ENCODE data around the gene ALPK1. TPM values are rescaled to one million over a fixed set of nuclear protein-coding genes. Genes with fewer than 3 reads are reported as not detected.
A peak's percentile ranks its signal among the peaks of the same experiment; 100 is the strongest.

ALPK1 gene
- total and polyA plus RNA-seq, 11 donors: 1.3 to 21.7 (median 3.2) TPM

DNA sequence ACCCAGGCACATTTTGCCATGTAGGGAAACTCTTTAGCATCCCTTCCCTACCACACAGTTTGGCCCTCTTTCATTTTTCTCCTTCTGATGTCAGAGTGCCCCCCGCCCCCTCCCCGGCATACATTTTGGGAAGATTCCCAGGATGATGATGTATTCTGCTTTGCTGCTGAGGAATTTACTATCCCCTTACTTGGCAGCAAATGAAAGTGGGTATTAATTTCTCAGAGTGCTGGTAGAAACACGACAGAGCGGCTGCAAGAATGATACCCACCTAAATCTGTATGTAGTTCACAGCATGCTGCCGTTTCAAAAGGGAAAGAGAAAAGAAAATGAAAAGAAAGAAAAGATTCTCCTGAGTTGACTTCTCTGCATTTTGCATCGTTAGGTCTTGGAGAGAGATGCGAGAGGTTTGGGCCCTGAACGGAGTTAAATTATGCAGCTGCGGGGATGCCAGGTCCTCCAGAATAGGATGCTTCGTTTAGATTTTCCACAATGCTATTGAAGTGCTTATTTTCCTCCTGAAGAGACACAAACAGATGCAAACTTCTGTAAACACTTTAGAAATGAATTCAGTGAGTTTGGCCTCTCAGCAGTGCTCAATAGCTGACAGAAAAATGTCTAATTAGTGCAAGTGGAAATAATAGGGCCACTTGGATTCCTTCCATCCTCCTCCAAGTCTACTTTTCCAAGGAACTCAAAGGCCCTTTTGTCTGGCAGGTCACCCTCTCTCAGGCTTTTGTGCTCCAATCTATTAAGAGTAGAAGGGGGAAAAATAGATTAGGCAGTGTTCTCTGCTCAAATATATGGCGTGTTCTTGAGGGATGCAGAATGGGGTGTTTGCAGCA, 106.2 kb downstream of the ALPK1 start:
- ATAC-seq (no peak), DNase-seq (no peak)
- no peak overlapping the region for H3K27ac ChIP-seq
- H3K36me3 ChIP-seq: peaks cover 0 to 17% (median 0%) of the 10 kb centered on the region in 9 donors
- 59 to 65% (median 62%) methylated on average over 11 of the region's 11 CpGs for WGBS, 4 donors
- H3K27me3 ChIP-seq: no peaks in the 10 kb centered on the region
- no peak for TF ChIP-seq POLR2A (IDR thresholded peaks at IDR 0.05)
- TF ChIP-seq, protein P1, sequence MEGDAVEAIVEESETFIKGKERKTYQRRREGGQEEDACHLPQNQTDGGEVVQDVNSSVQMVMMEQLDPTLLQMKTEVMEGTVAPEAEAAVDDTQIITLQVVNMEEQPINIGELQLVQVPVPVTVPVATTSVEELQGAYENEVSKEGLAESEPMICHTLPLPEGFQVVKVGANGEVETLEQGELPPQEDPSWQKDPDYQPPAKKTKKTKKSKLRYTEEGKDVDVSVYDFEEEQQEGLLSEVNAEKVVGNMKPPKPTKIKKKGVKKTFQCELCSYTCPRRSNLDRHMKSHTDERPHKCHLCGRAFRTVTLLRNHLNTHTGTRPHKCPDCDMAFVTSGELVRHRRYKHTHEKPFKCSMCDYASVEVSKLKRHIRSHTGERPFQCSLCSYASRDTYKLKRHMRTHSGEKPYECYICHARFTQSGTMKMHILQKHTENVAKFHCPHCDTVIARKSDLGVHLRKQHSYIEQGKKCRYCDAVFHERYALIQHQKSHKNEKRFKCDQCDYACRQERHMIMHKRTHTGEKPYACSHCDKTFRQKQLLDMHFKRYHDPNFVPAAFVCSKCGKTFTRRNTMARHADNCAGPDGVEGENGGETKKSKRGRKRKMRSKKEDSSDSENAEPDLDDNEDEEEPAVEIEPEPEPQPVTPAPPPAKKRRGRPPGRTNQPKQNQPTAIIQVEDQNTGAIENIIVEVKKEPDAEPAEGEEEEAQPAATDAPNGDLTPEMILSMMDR (IDR thresholded peaks at IDR 0.05): no peak
- intact Hi-C loops (cut with DNase I): no loop called here
- no peak overlapping the region for H3K4me3 ChIP-seq
- no peaks in the 10 kb centered on the region for H3K9me3 ChIP-seq
- H3K4me1 ChIP-seq: no peaks in the 10 kb centered on the region

GRCh38 chr4:112410364-112410763, 113.2 kb downstream of the ALPK1 start:
- 79 to 91% (median 86%) methylated on average over 2 of the region's 2 CpGs for WGBS, 4 donors
- H3K27me3 ChIP-seq: no peaks in the 10 kb centered on the region
- no peak for ATAC-seq

GRCh38 chr4:112410804-112411203, 113.6 kb downstream of the ALPK1 start:
- Histone ChIP-seq H3K36me3 (peaks cover 0 to 38% (median 13%) of the 10 kb centered on the region in 9 donors), H3K4me1 (no peaks in the 10 kb centered on the region), H3K9me3 (no peaks in the 10 kb centered on the region), H3K27ac (no peak overlapping the region), H3K4me3 (no peak overlapping the region), H3K27me3 (no peaks in the 10 kb centered on the region)
- TF ChIP-seq POLR2A (IDR thresholded peaks at IDR 0.05): no peak
- TF ChIP-seq, protein P1 (IDR thresholded peaks at IDR 0.05): no peak
- ATAC-seq: no peak
- WGBS, 4 donors: 89 to 92% (median 90%) methylated on average over 7 of the region's 7 CpGs
- no peak for DNase-seq
- intact Hi-C loops (cut with DNase I): no loop called here

More at GRCh38 chr4:112410364-112410763, 113.2 kb downstream of the ALPK1 start:
- Histone ChIP-seq H3K9me3 (no peaks in the 10 kb centered on the region), H3K4me3 (no peak overlapping the region), H3K4me1 (no peaks in the 10 kb centered on the region), H3K36me3 (peaks cover 0 to 38% (median 13%) of the 10 kb centered on the region in 9 donors), H3K27ac (no peak overlapping the region)
- DNase-seq: no peak
- intact Hi-C loops (cut with DNase I): no loop called here
- no peak for TF ChIP-seq POLR2A (IDR thresholded peaks at IDR 0.05)

DNA sequence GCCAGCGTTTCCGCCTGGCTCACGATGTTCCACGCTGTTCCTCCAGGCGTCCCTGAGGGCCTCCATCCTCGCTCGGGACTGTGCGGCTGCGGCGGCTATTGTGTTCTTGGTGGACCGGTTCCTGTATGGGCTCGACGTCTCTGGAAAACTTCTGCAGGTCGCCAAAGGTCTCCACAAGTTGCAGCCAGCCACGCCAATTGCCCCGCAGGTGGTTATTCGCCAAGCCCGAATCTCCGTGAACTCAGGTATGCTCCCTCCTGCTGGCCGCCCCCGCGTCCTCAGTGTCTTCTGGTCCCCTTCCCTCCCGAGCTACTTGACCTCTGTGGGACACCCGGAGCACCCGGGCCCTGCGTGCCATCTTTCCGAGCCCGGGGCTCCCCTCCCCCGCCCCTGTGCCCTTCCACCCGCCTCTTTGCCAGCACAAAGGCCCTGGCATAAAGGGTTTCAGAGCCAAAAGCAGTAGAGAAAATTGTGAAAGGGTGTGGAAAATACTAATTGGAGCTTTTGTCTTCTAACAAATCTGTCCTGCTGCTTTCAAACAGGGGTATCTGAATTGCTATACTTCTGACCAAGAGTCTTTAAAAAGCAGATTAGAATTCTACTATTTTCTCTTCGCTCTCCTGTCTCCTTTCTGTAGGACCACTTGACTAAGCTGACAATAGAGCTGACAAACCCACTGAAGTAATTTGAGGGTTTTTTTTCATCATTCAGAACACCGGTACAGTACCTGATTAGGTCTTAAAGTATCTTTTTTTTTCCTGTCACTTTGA, 114.8 kb downstream of the ALPK1 start:
- H3K4me1 ChIP-seq: no peaks in the 10 kb centered on the region
- ATAC-seq: no peak
- DNase-seq: peak in 2 of 5 donors; percentile 34 to 49
- no peak overlapping the region for H3K4me3 ChIP-seq
- no peak for TF ChIP-seq POLR2A (IDR thresholded peaks at IDR 0.05)
- TF ChIP-seq, protein P1 (IDR thresholded peaks at IDR 0.05): no peak
- H3K36me3 ChIP-seq: peaks cover 0 to 33% (median 13%) of the 10 kb centered on the region in 9 donors
- H3K27me3 ChIP-seq: no peaks in the 10 kb centered on the region
- intact Hi-C loops (cut with DNase I): loop anchor here in 1 of 10 donors (2.0 kb wide), 1 partner anchor 25 kb away; no protein-coding TSS in a partner anchor
- no peak overlapping the region for H3K27ac ChIP-seq
- WGBS, 4 donors: 63 to 80% (median 73%) methylated on average over 32 of the region's 32 CpGs
- peaks cover 0 to 3% (median 0%) of the 10 kb centered on the region in 12 donors for H3K9me3 ChIP-seq
